GM19025 (cell line): ENCODE measurements around the gene FCN2.

Source experiments
- ATAC-seq: cut with Tn5 transposase; IDR thresholded peaks from one replicate; pipeline ENCODE4 v1.9.1; 2021; ENCODE audit warnings: mild to moderate bottlenecking, low read depth, moderate library complexity; ENCODE audit not compliant: unreplicated experiment

Gene FCN2

DNA sequence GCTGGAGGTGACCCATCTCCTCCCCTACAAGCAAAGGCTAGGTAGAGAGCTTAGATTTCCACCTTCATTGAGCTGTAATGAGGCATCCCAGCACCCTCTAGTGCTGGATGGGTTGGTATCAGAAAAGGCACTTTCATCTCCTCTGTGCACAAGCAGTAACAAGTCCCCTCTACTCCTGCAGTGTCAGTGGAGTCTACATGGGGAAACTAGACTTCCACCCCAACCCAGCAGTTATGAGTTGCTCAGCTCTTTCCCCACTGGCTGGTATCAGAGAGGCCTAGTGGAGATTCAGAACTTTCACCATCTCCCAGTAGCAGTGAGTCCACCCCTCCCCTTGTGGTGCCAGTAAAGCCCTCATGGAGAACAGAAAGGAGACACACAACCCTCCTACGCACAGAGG is 19.2 kb downstream of the FCN2 start:
- ATAC-seq = no peak

DNA sequence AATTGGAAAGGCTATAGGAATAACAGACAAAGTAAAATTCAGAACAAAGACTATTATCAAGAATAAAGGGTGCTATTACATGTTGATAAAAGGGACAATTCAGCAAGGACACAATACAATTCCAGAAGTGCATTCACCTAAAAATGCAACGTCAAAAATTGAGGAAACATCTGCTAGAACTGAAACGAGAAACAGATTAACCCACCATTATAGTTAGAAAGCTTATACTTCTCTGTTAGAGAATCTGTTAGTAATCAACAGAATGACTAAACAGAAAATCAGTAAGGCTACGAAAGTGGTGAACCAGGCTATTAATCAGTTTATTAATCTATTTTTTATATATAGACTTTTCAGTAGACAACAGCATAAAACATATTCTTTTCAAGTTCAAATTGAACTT is 22.3 kb downstream of the FCN2 start:
- ATAC-seq = no peak

- ATAC-seq = no peak
Observed at GRCh38 chr9:134908524-134909309, 28.1 kb downstream of the FCN2 start.

- no peak for ATAC-seq
Observed at GRCh38 chr9:134909511-134910481, 29.2 kb downstream of the FCN2 start.

DNA sequence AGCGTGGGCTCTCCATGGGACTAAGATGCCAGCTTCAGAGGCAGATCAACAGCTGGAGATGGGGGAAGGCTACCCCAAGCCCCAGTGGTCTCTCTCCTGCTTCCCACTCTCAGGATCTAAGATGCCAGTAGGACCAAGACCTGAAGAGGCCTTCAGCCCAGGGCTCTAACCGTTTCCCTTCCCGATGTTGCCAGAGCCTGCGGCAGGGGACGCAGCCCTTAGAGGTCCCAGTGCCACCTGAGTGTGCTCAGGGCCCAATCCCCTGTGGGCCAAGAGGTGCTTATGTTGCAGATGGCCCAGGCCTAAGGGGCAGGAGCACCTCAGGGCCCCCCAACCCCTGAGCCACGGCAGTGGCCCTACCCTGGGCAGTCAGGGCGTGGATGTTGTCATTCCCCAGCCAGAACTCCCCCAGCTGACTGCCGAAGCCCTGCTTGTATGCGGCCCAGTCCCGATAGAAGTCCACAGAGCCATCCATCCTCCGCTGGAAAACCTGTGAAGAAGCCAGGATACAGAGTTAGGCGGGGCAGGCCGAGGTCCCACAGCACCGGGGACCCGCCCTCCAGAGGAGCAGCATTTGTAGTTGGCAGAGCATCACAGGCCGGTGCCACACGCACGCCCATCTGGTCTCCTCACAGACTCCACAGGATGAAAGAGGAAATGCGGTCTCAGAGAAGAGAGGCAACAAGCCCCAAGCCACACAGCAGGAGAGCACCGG is 31.7 kb downstream of the FCN2 start:
- no peak for ATAC-seq

DNA sequence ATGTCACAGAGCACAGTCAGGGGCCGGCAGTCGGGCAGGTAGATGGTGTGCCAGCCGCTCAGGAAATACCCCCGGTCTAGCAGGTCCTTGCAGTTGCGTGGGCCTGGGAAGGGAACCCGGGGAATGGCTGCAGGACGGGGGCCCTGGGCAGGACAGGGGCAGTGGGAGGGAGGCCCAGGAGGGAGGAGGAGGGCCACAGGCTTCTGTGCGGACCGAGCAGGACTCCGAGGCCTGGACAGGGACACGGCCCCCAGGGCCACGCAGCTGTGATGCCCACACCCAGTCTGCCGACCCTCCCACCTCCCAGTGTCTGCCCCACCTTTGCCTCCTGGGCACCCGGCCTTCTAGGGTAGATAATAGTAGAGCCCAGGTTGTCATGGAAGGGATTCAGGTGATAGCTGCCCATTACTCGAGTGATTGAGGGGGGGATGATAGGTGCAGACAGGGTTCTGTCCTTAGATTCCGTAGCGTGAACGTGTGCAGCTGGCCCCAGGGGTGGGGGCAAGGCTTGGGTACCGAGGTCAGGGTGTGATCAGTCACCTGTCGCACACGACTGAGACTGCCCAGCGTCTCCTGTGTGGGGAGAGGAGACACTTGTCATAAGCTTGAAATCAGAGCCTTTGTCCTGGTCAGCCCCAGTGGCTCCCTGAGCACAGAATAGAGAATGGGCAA is 32.6 kb downstream of the FCN2 start:
- no peak for ATAC-seq

DNA sequence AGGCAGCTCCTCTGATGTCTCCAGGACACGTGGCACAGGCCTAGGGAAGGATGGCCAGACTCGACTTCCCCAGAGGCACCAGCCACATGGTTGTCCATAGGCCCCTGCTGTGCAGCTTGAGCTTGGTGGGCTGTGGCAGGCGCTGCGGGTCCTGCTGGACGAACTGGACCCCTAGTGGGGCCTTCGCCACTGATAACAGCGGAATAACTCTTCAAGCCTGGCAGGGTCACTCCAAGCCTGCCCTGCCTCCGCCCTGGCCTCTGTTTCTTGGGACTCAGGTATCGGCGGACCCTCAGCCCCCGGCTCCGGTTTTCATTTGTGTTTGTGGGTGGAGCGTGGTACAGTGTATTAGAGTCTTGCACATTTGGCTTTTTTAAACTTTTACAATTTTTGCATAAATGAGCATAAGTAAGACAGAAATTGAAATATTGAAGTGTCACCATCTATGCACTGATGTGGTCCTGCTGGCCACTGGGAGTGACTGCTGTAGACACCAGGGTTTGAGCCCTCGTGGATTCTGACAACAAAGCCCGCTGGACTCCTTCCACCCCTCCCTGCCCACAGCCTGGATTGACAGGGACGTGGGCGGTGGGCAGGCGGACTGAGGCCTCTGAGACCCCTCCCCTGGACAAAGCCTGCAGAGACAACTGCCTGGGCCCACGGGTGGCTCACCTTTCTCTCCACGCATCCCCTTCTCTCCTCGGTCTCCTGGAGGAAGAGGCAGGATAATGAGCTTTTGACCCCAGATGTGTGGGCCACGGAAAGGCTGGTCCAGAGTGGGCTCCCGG is 33.3 kb downstream of the FCN2 start:
- no peak for ATAC-seq

- ATAC-seq = no peak
Observed at GRCh38 chr9:134914501-134914834, 33.9 kb downstream of the FCN2 start.

- no peak for ATAC-seq
Observed at GRCh38 chr9:134915046-134915985, 34.7 kb downstream of the FCN2 start.

DNA sequence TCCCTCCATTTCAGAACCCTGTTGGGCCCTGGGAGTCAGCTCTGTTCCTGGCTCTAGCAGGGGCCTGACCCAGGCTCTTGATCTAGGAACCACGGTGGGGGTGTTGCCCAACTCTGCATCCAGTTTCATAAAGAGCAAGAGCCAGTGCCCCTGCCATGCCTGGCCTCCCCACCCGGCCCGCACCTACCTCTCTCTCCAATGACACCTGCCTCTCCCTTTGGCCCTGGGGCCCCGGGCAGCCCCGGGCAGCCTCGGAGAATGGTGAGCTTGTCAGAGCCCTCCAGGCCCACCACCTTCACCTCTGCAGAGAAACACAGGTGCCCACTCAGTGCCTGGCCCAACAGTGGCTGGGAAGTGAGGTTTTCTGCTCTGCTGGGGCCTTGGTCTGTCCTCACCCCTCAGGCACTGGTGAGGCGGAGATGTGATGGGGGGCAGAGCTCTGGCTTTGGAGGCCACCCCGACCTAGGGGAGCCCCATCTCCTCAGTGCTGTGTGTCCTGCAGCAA is 35.6 kb downstream of the FCN2 start:
- ATAC-seq = no peak

- no peak for ATAC-seq
Observed at GRCh38 chr9:134917431-134918373, 37.1 kb downstream of the FCN2 start, which contains the start of gene FCN1. FCN1 (minus strand) TSS chr9:134917912; CDS start chr9:134917871, 41 bp downstream.

DNA sequence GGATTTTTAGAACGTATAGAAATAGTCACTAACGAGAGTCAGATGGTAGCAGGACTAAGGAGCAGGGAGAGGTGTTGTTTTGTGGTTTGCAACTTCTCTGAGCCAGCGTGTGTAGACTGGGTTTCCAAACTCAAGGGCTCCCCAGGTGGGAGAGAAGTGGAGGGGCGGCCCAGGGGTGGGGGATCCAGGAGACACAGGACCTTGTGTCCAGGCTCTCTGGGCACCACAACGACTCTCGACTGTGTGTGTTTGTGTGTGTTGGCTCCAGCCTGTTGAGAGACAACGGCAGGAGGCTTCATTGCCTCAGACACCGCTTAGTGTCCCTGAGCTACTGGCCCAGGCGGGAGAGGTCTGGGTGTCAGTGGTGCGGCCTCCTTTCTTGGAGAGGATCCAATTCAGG is 38.0 kb downstream of the FCN2 start:
- ATAC-seq = no peak

DNA sequence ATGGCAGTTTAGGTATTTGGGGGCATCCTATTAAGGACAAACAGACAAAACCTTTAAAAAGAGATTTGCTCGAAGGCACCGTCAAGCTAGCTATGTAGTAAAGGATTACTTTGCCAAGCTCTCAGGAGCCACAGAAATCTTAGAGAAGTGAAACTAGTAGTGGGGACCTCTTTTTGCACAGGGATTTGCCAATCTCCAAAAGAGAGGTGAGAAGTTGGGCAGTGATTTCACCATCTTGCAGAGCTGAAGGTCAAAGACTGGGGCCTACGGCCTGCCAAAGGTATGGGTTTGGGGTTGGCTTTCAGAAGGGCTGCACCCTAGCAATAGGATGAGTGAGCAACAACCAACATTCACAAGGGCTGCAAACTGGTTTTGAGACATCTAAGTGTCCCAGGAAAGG is 38.7 kb downstream of the FCN2 start:
- no peak for ATAC-seq

DNA sequence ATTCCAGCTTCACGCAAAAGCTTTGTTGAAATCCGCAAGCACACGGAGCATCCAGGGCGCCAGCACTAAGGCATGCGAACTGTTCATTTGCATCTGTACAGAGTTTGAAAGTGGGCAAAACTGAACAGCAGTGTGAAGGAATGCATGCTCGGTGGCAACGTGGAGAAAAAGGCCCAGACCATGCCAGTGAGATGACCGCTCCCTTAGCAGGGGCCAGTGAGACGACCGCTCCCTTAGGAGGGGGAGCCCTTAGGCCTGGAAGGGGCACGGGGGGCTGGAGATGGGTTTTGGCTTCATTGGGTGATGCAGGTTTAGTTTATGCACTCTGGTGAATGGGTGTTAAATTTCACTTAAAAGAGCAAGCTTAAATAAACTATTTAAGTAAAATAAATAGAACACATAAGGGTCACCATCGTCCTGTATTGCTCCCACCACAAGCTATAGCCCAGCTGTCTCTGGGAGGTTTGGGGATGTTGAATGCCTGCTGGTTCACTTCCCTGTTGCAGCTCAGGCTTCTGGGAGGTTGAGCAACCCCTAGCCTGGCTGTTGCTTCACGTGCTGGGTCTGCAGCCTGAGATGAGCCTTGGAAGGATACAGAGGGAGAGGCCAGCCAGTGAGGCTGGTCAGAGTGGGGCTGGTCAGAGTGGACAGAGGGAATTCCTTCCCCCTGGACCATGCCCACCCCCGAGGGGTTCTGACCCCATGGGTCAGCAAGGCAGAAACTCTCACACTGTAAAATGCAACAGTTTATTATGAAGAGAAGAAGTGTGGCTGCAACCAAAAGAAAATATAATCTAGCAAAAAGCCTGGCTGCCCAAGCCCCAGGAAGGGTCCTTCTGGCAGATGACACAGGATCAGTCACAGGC is 41.7 kb downstream of the FCN2 start:
- ATAC-seq = no peak

- no peak for ATAC-seq
Observed at GRCh38 chr9:134922932-134923240, 42.3 kb downstream of the FCN2 start.

DNA sequence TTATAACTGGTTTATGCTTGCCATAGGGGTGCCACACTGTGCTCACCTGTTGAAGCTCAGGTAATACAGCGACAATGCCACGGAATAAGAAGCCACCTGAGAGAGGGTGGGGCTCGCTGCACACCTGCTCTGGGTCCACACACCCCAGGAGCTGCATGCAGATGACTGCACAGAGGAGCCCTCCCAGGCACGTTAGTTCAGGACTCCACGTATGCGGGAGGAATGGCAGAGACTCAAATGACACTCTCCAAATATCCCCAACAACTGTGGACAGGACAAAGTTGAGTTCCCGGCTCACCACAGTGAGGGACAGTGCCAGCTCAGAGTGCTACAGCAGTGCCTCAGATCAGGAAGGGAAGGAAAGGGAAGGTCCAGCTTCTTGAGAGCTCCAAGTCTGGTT is 42.9 kb downstream of the FCN2 start:
- no peak for ATAC-seq
